Smooth muscle cell (in vitro differentiated cells): ENCODE results near the gene ACSM6. TPM values are rescaled to one million over a fixed set of nuclear protein-coding genes. Genes with fewer than 3 reads are reported as not detected.

ENCODE experiments used
- DNase-seq: peaks from one replicate; lab custom pipeline; 2025; ENCODE audit not compliant: unreplicated experiment; lab: John Stamatoyannopoulos, UW
- H2AFZ ChIP-seq: fragments of 200-600 bp; sonication (generic); 2 replicates; pipeline ENCODE4 v1.6.0; 2016; ENCODE audit warnings: antibody characterized with exemption, low read depth, mild to moderate bottlenecking
- H3F3A ChIP-seq: fragments of 200-600 bp; sonication (generic); 2 replicates; pipeline ENCODE4 v1.6.0; 2017; ENCODE audit warnings: antibody characterized with exemption, low read depth
- H3K27ac ChIP-seq: fragments of 200-600 bp; sonication (generic); 2 replicates; pipeline ENCODE4 v1.5.1; 2016; ENCODE audit warnings: low read depth, mild to moderate bottlenecking
- H3K27me3 ChIP-seq: fragments of 200-600 bp; sonication (generic); 2 replicates; pipeline ENCODE4 v1.6.1; 2016; ENCODE audit warnings: low read depth, mild to moderate bottlenecking
- H3K36me3 ChIP-seq: fragments of 200-600 bp; sonication (generic); 2 replicates; pipeline ENCODE4 v1.5.1; 2016; ENCODE audit warnings: low read depth
- H3K4me1 ChIP-seq: fragments of 200-600 bp; sonication (generic); 2 replicates; pipeline ENCODE4 v1.5.1; 2016; ENCODE audit warnings: low read depth
- H3K4me2 ChIP-seq: fragments of 200-600 bp; sonication (generic); 2 replicates; pipeline ENCODE4 v1.6.0; 2016; ENCODE audit warnings: mild to moderate bottlenecking
- H3K4me3 ChIP-seq: fragments of 200-600 bp; sonication (generic); 2 replicates; pipeline ENCODE4 v1.5.1; 2016; ENCODE audit warnings: mild to moderate bottlenecking
- H3K79me2 ChIP-seq: fragments of 200-600 bp; sonication (generic); 2 replicates; pipeline ENCODE4 v1.6.0; 2016; ENCODE audit warnings: low read depth, mild to moderate bottlenecking
- H3K9ac ChIP-seq: fragments of 200-600 bp; sonication (generic); 2 replicates; pipeline ENCODE4 v1.6.0; 2016; ENCODE audit warnings: low read depth
- H3K9me3 ChIP-seq: fragments of 200-600 bp; sonication (generic); replicated peaks from 2 replicates; pipeline ENCODE4 v1.5.1; 2016; ENCODE audit warnings: low read depth
- H4K20me1 ChIP-seq: fragments of 200-600 bp; sonication (generic); 2 replicates; pipeline ENCODE4 v1.6.0; 2016; ENCODE audit warnings: low read depth
- WGBS: methylation state at CpG from one replicate; pipeline ENCODE4 v1.1.7; 2016; ENCODE audit warnings: low lambda C conversion rate; 5-methylcytosine and 5-hydroxymethylcytosine counted together
- polyA plus RNA-seq: library from polyadenylated mRNA; unstranded; fragments of >200 nt; fragmentation: Nextera tagmentation; extraction: Ambion mirVana; gene quantifications from 2 replicates; pipeline ENCODE4 v1.2.1, GENCODE V29; 2016
- total RNA-seq: library from RNA; depleted of rRNA; stranded (reverse); fragments of >200 nt; gene quantifications from 2 replicates; pipeline ENCODE4 v1.2.3, GENCODE V29; 2014
- TF ChIP-seq, protein P1 (sequence below): fragments of 200-600 bp; sonication (generic); IDR thresholded peaks from 2 replicates; pipeline ENCODE4 v1.5.1; 2017; ENCODE audit warnings: borderline replicate concordance, mild to moderate bottlenecking, antibody characterized with exemption; ENCODE audit not compliant: insufficient read depth, poor library complexity, severe bottlenecking

Gene ACSM6
- total and polyA plus RNA-seq, 2 experiments from 2014 or later, result not detected

- H3K79me2 ChIP-seq, result peaks cover 13% of the 10 kb centered on the region
- no peaks in the 10 kb centered on the region for H3K27me3 ChIP-seq
- H3K4me2 ChIP-seq, result no peak overlapping the region
- no peaks in the 10 kb centered on the region for H3K36me3 ChIP-seq
- H2AFZ ChIP-seq, result no peak overlapping the region
- TF ChIP-seq, protein P1, sequence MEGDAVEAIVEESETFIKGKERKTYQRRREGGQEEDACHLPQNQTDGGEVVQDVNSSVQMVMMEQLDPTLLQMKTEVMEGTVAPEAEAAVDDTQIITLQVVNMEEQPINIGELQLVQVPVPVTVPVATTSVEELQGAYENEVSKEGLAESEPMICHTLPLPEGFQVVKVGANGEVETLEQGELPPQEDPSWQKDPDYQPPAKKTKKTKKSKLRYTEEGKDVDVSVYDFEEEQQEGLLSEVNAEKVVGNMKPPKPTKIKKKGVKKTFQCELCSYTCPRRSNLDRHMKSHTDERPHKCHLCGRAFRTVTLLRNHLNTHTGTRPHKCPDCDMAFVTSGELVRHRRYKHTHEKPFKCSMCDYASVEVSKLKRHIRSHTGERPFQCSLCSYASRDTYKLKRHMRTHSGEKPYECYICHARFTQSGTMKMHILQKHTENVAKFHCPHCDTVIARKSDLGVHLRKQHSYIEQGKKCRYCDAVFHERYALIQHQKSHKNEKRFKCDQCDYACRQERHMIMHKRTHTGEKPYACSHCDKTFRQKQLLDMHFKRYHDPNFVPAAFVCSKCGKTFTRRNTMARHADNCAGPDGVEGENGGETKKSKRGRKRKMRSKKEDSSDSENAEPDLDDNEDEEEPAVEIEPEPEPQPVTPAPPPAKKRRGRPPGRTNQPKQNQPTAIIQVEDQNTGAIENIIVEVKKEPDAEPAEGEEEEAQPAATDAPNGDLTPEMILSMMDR, result no peak
- peaks cover 45% of the 10 kb centered on the region for H3K4me1 ChIP-seq
- H3K4me3 ChIP-seq, result no peak overlapping the region
- H3K9ac ChIP-seq, result no peak overlapping the region
- H4K20me1 ChIP-seq, result no peaks in the 10 kb centered on the region
- H3K27ac ChIP-seq, result peak overlapping the region; percentile 100
- no peak for DNase-seq
- H3K9me3 ChIP-seq, result no peaks in the 10 kb centered on the region
- H3F3A ChIP-seq, result peaks cover 42% of the 10 kb centered on the region
- WGBS, result 98% methylated on average over 8 of the region's 8 CpGs
These were observed 71.5 kb downstream of the ACSM6 start for GRCh38 chr10:95265572-95265971.

GRCh38 chr10:95266674-95267095, 72.6 kb downstream of the ACSM6 start:
- Histone ChIP-seq H3K27ac (peak overlapping the region; percentile 100), H3K27me3 (no peaks in the 10 kb centered on the region), H3K4me3 (no peak overlapping the region), H3K36me3 (no peaks in the 10 kb centered on the region), H3K4me2 (peak overlapping the region; percentile 72), H3K4me1 (peaks cover 35% of the 10 kb centered on the region), H3K9me3 (no peaks in the 10 kb centered on the region), H4K20me1 (no peaks in the 10 kb centered on the region), H3K79me2 (peaks cover 24% of the 10 kb centered on the region), H2AFZ (no peak overlapping the region), H3F3A (peaks cover 42% of the 10 kb centered on the region), H3K9ac (peak overlapping the region; percentile 94)
- WGBS, result 19% methylated on average over 1 of the region's 1 CpG
- no peak for DNase-seq
- TF ChIP-seq, protein P1, result no peak

- Histone ChIP-seq H3K4me3 (no peak overlapping the region), H3K27me3 (no peaks in the 10 kb centered on the region), H3F3A (peaks cover 38% of the 10 kb centered on the region), H3K9me3 (no peaks in the 10 kb centered on the region), H4K20me1 (no peaks in the 10 kb centered on the region), H3K27ac (peak overlapping the region; percentile 100), H3K79me2 (peaks cover 30% of the 10 kb centered on the region), H3K36me3 (no peaks in the 10 kb centered on the region), H3K4me1 (peaks cover 35% of the 10 kb centered on the region), H3K9ac (peak overlapping the region; percentile 94), H2AFZ (no peak overlapping the region), H3K4me2 (peak overlapping the region; percentile 72)
- TF ChIP-seq, protein P1, result no peak
- DNase-seq, result no peak
- 88% methylated on average over 3 of the region's 3 CpGs for WGBS
These were observed 73.2 kb downstream of the ACSM6 start for GRCh38 chr10:95267251-95267650.

GRCh38 chr10:95268438-95268837, 74.4 kb downstream of the ACSM6 start:
- peak overlapping the region; percentile 94 for H3K9ac ChIP-seq
- H3K36me3 ChIP-seq, result no peaks in the 10 kb centered on the region
- no peaks in the 10 kb centered on the region for H4K20me1 ChIP-seq
- no peak overlapping the region for H2AFZ ChIP-seq
- H3K79me2 ChIP-seq, result peaks cover 41% of the 10 kb centered on the region
- 1% methylated on average over 12 of the region's 12 CpGs for WGBS
- TF ChIP-seq, protein P1, result no peak
- H3K4me2 ChIP-seq, result peak overlapping the region; percentile 73
- H3K27ac ChIP-seq, result peak overlapping the region; percentile 100
- H3K9me3 ChIP-seq, result no peaks in the 10 kb centered on the region
- H3K27me3 ChIP-seq, result no peaks in the 10 kb centered on the region
- H3K4me1 ChIP-seq, result peaks cover 37% of the 10 kb centered on the region
- DNase-seq, result peak; percentile 57
- H3F3A ChIP-seq, result peaks cover 38% of the 10 kb centered on the region
- no peak overlapping the region for H3K4me3 ChIP-seq
